Ovary (tissue), 3 donors: ENCODE data around the gene ANKAR.

Experiments
- CTCF ChIP-seq, 3 donors: fragments of 450-650 bp in 2 of 3; fragments of 200-600 bp in 1 of 3; IDR thresholded peaks; one replicate each; pipeline versions ENCODE4 v1.5.1 to v1.8.0; 2016 to 2022; ENCODE audit warnings: antibody characterized with exemption in 3 of 3, mild to moderate bottlenecking in 1 of 3
- POLR2A ChIP-seq: fragments of 450-650 bp; IDR thresholded peaks from one replicate; pipeline ENCODE4 v1.6.1; 2017; ENCODE audit warnings: antibody characterized with exemption, mild to moderate bottlenecking, moderate library complexity
- donor health status: DM: no; HTN: no; CAD: no.

- TF ChIP-seq CTCF (IDR thresholded peaks at IDR 0.05) = no peak
- no peak for TF ChIP-seq POLR2A
Observed at GRCh38 chr2:189676471-189676870, 2.0 kb downstream of the ANKAR start.
